HepG2 (cell line): ENCODE results near the gene WDR86. TPM values are rescaled to one million over a fixed set of nuclear protein-coding genes. Genes with fewer than 3 reads are reported as not detected.

Experiments used
- AGO2 ChIP-seq: fragments of 200-400 bp; formaldehyde crosslinking; optimal IDR thresholded peaks from 2 replicates; pipeline ENCODE3; 2017; ENCODE audit warnings: mild to moderate bottlenecking, low read depth, low read length, moderate library complexity
- BRCA1 ChIP-seq: sonication (generic); formaldehyde crosslinking; IDR thresholded peaks from 2 replicates; pipeline ENCODE4 v1.4.0; 2020; ENCODE audit warnings: missing genetic modification reagents
- MED13 ChIP-seq: sonication (generic); formaldehyde crosslinking; IDR thresholded peaks from 2 replicates; pipeline ENCODE4 v1.5.0; 2020; ENCODE audit warnings: missing genetic modification reagents
- POLR2AphosphoS2 ChIP-seq: IDR thresholded peaks from 2 replicates; pipeline ENCODE4 v1.6.1; 2011; ENCODE audit warnings: low read depth, low read length, improper control_type of control experiment
- SP1 ChIP-seq, 2 experiments: fragments of 450-650 bp in 1 of 2; sonication (generic) in 1 of 2; formaldehyde crosslinking in 1 of 2; IDR thresholded peaks; 2 replicates each; pipeline versions ENCODE4 v1.4.0 to v1.6.1; 2016 to 2020; ENCODE audit warnings: missing genetic modification reagents in 1 of 2
- ZBTB42 ChIP-seq: sonication (generic); formaldehyde crosslinking; IDR thresholded peaks from 2 replicates; pipeline ENCODE4 v1.5.0; 2020; ENCODE audit warnings: mild to moderate bottlenecking, missing genetic modification reagents
- ZFAT ChIP-seq: sonication (generic); formaldehyde crosslinking; conservative IDR thresholded peaks from 2 replicates; pipeline ENCODE4 v1.8.1; 2023; ENCODE audit warnings: missing genetic modification reagents, inconsistent platforms
- ZNF572 ChIP-seq: sonication (generic); formaldehyde crosslinking; IDR thresholded peaks from 2 replicates; pipeline ENCODE4 v1.5.1; 2020; ENCODE audit warnings: mild to moderate bottlenecking, missing genetic modification reagents
- ZNF607 ChIP-seq: sonication (generic); formaldehyde crosslinking; IDR thresholded peaks from 2 replicates; pipeline ENCODE4 v1.5.1; 2020; ENCODE audit warnings: missing genetic modification reagents, mild to moderate bottlenecking, borderline replicate concordance
- polyA plus RNA-seq, 8 experiments: library from polyadenylated mRNA; depleted of rRNA in 3 of 8; stranded (reverse) in 7 of 8; unstranded in 1 of 8; fragments of >200 nt; fragmentation: Illumina TruSeq in 4 of 8; extraction: Trizol in 4 of 8; gene quantifications; 2 replicates each; pipeline versions ENCODE4 v1.2.1 to v1.2.3, GENCODE V29; 2011 to 2016; ENCODE audit warnings: low read depth in 4 of 8, missing spikeins in 1 of 8, mixed read lengths in 1 of 8; ENCODE audit not compliant: insufficient read depth in 1 of 8
- total RNA-seq, 5 experiments: library from RNA; depleted of rRNA; stranded (reverse); fragments of >200 nt; fragmentation: Illumina TruSeq; extraction: Trizol; gene quantifications; 2 replicates each; pipeline ENCODE4 v1.2.3, GENCODE V29; 2016; ENCODE audit warnings: low read depth in 1 of 5
- TF ChIP-seq, protein P1 (sequence below): IDR thresholded peaks from 2 replicates; pipeline ENCODE4 v1.4.0; 2020; ENCODE audit warnings: mild to moderate bottlenecking, missing genetic modification reagents
- TF ChIP-seq, protein P2 (sequence below): sonication (generic); formaldehyde crosslinking; IDR thresholded peaks from 2 replicates; pipeline ENCODE4 v1.4.0; 2020; ENCODE audit warnings: missing genetic modification reagents
- TF ChIP-seq, protein P3 (sequence below): sonication (generic); formaldehyde crosslinking; IDR thresholded peaks from 2 replicates; pipeline ENCODE4 v1.4.0; 2020; ENCODE audit warnings: mild to moderate bottlenecking, missing genetic modification reagents, borderline replicate concordance
- TF ChIP-seq, protein P4 (sequence below): sonication (generic); formaldehyde crosslinking; IDR thresholded peaks from 2 replicates; pipeline ENCODE4 v1.4.0; 2020; ENCODE audit warnings: missing genetic modification reagents
- TF ChIP-seq, protein P5 (sequence below): sonication (generic); formaldehyde crosslinking; IDR thresholded peaks from 2 replicates; pipeline ENCODE4 v1.8.1; 2023; ENCODE audit warnings: mild to moderate bottlenecking, missing genetic modification reagents

Gene WDR86
- total and polyA plus RNA-seq, 2 of the 13 experiments (the other 11 are each of a cell fraction or from before 2014, with no cell fraction given), result 0.11 to 2.9 TPM

DNA sequence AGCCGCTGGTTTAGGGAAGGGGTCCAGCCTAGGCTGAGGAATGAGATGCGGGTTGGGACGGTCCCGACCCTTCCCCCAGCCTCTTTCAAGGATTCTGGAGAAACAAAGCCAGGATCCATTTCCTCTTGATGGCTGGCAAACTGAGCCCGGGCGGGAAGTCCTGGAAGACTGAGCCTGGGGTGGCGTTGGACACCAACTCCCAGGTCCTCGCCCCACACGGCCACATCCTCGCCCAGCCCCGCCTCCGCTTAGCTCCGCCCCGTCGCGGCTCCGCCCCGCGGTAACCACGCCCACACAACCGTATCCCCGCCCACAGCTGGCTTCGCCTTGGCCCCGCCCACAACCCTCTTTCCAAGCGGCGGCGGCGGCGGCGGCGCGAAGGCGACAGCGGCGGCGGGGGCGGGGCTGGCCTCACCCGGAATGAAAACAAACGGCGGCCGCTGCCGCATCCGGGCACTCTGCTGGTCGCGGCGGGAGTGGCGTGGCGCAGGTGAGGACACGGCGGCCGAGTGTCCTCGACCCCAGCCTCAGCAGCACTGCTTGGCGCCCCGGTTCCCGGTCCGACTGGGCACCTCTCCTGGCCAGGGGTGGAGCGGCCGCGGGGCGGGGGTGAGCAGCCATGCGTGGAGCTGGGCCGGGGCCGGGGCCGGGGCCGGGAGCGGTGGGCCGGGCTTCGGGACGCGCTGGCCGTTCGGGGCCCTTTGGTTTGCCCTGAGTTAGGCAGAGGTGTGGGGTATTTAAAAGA is 68.3 kb downstream of the WDR86 start, which contains the start of gene NUB1 (continued):
- TF ChIP-seq, protein P1, sequence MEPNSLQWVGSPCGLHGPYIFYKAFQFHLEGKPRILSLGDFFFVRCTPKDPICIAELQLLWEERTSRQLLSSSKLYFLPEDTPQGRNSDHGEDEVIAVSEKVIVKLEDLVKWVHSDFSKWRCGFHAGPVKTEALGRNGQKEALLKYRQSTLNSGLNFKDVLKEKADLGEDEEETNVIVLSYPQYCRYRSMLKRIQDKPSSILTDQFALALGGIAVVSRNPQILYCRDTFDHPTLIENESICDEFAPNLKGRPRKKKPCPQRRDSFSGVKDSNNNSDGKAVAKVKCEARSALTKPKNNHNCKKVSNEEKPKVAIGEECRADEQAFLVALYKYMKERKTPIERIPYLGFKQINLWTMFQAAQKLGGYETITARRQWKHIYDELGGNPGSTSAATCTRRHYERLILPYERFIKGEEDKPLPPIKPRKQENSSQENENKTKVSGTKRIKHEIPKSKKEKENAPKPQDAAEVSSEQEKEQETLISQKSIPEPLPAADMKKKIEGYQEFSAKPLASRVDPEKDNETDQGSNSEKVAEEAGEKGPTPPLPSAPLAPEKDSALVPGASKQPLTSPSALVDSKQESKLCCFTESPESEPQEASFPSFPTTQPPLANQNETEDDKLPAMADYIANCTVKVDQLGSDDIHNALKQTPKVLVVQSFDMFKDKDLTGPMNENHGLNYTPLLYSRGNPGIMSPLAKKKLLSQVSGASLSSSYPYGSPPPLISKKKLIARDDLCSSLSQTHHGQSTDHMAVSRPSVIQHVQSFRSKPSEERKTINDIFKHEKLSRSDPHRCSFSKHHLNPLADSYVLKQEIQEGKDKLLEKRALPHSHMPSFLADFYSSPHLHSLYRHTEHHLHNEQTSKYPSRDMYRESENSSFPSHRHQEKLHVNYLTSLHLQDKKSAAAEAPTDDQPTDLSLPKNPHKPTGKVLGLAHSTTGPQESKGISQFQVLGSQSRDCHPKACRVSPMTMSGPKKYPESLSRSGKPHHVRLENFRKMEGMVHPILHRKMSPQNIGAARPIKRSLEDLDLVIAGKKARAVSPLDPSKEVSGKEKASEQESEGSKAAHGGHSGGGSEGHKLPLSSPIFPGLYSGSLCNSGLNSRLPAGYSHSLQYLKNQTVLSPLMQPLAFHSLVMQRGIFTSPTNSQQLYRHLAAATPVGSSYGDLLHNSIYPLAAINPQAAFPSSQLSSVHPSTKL (CRISPR knock-in tag), result peak; percentile 48; the same call in 1 of the 2 replicates
- no peak for TF ChIP-seq AGO2
- no peak for TF ChIP-seq POLR2AphosphoS2
- TF ChIP-seq, protein P2, sequence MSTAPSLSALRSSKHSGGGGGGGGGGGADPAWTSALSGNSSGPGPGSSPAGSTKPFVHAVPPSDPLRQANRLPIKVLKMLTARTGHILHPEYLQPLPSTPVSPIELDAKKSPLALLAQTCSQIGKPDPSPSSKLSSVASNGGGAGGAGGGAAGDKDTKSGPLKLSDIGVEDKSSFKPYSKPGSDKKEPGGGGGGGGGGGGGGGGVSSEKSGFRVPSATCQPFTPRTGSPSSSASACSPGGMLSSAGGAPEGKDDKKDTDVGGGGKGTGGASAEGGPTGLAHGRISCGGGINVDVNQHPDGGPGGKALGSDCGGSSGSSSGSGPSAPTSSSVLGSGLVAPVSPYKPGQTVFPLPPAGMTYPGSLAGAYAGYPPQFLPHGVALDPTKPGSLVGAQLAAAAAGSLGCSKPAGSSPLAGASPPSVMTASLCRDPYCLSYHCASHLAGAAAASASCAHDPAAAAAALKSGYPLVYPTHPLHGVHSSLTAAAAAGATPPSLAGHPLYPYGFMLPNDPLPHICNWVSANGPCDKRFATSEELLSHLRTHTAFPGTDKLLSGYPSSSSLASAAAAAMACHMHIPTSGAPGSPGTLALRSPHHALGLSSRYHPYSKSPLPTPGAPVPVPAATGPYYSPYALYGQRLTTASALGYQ (CRISPR knock-in tag), result no peak
- 0 out of 2 replicates have a peak, but pooled peaks have one; percentile 60 for TF ChIP-seq ZNF607 (CRISPR knock-in tag)
- TF ChIP-seq, protein P3, sequence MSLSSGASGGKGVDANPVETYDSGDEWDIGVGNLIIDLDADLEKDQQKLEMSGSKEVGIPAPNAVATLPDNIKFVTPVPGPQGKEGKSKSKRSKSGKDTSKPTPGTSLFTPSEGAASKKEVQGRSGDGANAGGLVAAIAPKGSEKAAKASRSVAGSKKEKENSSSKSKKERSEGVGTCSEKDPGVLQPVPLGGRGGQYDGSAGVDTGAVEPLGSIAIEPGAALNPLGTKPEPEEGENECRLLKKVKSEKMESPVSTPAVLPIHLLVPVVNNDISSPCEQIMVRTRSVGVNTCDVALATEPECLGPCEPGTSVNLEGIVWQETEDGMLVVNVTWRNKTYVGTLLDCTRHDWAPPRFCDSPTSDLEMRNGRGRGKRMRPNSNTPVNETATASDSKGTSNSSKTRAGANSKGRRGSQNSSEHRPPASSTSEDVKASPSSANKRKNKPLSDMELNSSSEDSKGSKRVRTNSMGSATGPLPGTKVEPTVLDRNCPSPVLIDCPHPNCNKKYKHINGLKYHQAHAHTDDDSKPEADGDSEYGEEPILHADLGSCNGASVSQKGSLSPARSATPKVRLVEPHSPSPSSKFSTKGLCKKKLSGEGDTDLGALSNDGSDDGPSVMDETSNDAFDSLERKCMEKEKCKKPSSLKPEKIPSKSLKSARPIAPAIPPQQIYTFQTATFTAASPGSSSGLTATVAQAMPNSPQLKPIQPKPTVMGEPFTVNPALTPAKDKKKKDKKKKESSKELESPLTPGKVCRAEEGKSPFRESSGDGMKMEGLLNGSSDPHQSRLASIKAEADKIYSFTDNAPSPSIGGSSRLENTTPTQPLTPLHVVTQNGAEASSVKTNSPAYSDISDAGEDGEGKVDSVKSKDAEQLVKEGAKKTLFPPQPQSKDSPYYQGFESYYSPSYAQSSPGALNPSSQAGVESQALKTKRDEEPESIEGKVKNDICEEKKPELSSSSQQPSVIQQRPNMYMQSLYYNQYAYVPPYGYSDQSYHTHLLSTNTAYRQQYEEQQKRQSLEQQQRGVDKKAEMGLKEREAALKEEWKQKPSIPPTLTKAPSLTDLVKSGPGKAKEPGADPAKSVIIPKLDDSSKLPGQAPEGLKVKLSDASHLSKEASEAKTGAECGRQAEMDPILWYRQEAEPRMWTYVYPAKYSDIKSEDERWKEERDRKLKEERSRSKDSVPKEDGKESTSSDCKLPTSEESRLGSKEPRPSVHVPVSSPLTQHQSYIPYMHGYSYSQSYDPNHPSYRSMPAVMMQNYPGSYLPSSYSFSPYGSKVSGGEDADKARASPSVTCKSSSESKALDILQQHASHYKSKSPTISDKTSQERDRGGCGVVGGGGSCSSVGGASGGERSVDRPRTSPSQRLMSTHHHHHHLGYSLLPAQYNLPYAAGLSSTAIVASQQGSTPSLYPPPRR (CRISPR knock-in tag), result peak; percentile 61; the same call in 1 of the 2 replicates
- TF ChIP-seq ZBTB42 (CRISPR knock-in tag), result no peak
- TF ChIP-seq MED13, result no peak; the same call in 1 of the 2 replicates
- no peak for TF ChIP-seq ZFAT (CRISPR knock-in tag)
- TF ChIP-seq BRCA1 (CRISPR knock-in tag), result peak; percentile 51; the same call in 1 of the 2 replicates
- no peak for TF ChIP-seq SP1 (IDR thresholded peaks at IDR 0.05)
- peak; percentile 91 for TF ChIP-seq SP1 (CRISPR knock-in tag; IDR thresholded peaks at IDR 0.05)
- TF ChIP-seq ZNF572 (CRISPR knock-in tag), result no peak
- TF ChIP-seq, protein P4, sequence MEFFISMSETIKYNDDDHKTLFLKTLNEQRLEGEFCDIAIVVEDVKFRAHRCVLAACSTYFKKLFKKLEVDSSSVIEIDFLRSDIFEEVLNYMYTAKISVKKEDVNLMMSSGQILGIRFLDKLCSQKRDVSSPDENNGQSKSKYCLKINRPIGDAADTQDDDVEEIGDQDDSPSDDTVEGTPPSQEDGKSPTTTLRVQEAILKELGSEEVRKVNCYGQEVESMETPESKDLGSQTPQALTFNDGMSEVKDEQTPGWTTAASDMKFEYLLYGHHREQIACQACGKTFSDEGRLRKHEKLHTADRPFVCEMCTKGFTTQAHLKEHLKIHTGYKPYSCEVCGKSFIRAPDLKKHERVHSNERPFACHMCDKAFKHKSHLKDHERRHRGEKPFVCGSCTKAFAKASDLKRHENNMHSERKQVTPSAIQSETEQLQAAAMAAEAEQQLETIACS (CRISPR knock-in tag), result no peak
- TF ChIP-seq, protein P5, sequence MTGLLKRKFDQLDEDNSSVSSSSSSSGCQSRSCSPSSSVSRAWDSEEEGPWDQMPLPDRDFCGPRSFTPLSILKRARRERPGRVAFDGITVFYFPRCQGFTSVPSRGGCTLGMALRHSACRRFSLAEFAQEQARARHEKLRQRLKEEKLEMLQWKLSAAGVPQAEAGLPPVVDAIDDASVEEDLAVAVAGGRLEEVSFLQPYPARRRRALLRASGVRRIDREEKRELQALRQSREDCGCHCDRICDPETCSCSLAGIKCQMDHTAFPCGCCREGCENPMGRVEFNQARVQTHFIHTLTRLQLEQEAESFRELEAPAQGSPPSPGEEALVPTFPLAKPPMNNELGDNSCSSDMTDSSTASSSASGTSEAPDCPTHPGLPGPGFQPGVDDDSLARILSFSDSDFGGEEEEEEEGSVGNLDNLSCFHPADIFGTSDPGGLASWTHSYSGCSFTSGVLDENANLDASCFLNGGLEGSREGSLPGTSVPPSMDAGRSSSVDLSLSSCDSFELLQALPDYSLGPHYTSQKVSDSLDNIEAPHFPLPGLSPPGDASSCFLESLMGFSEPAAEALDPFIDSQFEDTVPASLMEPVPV (CRISPR knock-in tag), result peak; percentile 85; the same call in 1 of the 2 replicates
